HEK293 (cell line): ENCODE results near the gene FAM168A.
A peak's percentile ranks its signal among the peaks of the same experiment; 100 is the strongest.

Experiments used
- CTCF ChIA-PET: fragments of 350-600 bp; formaldehyde crosslinking; extraction: SDS; loops from one replicate; lab custom pipeline; 2021; ENCODE audit warnings: antibody characterized with exemption; lab: Yijun Ruan, JAX
- POLR2A ChIA-PET: fragments of 300-600 bp; formaldehyde crosslinking; extraction: SDS; loops from one replicate; lab custom pipeline; 2020; ENCODE audit warnings: antibody characterized with exemption, inconsistent platforms; lab: Yijun Ruan, JAX
- H3K27ac ChIP-seq: fragments of 200-500 bp; sonication (Bioruptor generic); 2 replicates; pipeline ENCODE4 v1.5.1; 2014; ENCODE audit warnings: low read depth, low read length, control low read depth, inconsistent platforms; ENCODE audit errors: extremely low read depth
- H3K36me3 ChIP-seq, 2 experiments: fragments of 200-500 bp in 1 of 2; sonication (Bioruptor generic) in 1 of 2; 1 replicate in 1 of 2; 2 replicates in 1 of 2; pipeline ENCODE4 v1.5.1; 2014 to 2017; ENCODE audit warnings: inconsistent platforms in 2 of 2, low read length in 2 of 2; ENCODE audit not compliant: control insufficient read depth in 2 of 2, insufficient read depth in 1 of 2
- H3K4me1 ChIP-seq: fragments of 200-500 bp; sonication (Bioruptor generic); 2 replicates; pipeline ENCODE4 v1.5.1; 2014; ENCODE audit warnings: mild to moderate bottlenecking, low read length, inconsistent platforms; ENCODE audit not compliant: control insufficient read depth, insufficient read depth
- H3K4me3 ChIP-seq: 2 replicates; pipeline ENCODE4 v1.5.1; 2011; ENCODE audit warnings: low read depth, mild to moderate bottlenecking, control low read depth, low read length, moderate library complexity
- H3K9me3 ChIP-seq: fragments of 200-500 bp; sonication (Bioruptor generic); 2 replicates; pipeline ENCODE4 v1.5.1; 2014; ENCODE audit warnings: low read depth, low read length, inconsistent platforms; ENCODE audit not compliant: control insufficient read depth, insufficient read depth
- GFI1B ChIP-seq: fragments of 450-650 bp; formaldehyde crosslinking; IDR thresholded peaks from 2 replicates; pipeline ENCODE4 v1.5.1; 2016; ENCODE audit warnings: missing biosample characterization, missing genetic modification characterization
- GLI4 ChIP-seq: fragments of 450-650 bp; formaldehyde crosslinking; IDR thresholded peaks from 2 replicates; pipeline ENCODE4 v1.5.1; 2016; ENCODE audit warnings: missing biosample characterization, missing genetic modification characterization
- GLIS1 ChIP-seq: fragments of 450-650 bp; formaldehyde crosslinking; IDR thresholded peaks from 2 replicates; pipeline ENCODE4 v1.5.1; 2016; ENCODE audit warnings: missing biosample characterization, missing genetic modification characterization
- GLIS2 ChIP-seq: fragments of 450-650 bp; formaldehyde crosslinking; IDR thresholded peaks from 2 replicates; pipeline ENCODE4 v1.5.1; 2016; ENCODE audit warnings: missing biosample characterization, missing genetic modification characterization
- KLF1 ChIP-seq: fragments of 450-650 bp; formaldehyde crosslinking; IDR thresholded peaks from 2 replicates; pipeline ENCODE4 v1.5.1; 2016; ENCODE audit warnings: missing biosample characterization, missing genetic modification characterization
- KLF8 ChIP-seq: fragments of 450-650 bp; formaldehyde crosslinking; IDR thresholded peaks from 2 replicates; pipeline ENCODE4 v1.5.1; 2016; ENCODE audit warnings: missing biosample characterization, missing genetic modification characterization
- KLF9 ChIP-seq: fragments of 450-650 bp; formaldehyde crosslinking; IDR thresholded peaks from 2 replicates; pipeline ENCODE4 v1.5.1; 2016; ENCODE audit warnings: missing biosample characterization, missing genetic modification characterization, low read depth
- PATZ1 ChIP-seq: fragments of 450-650 bp; formaldehyde crosslinking; IDR thresholded peaks from 2 replicates; pipeline ENCODE4 v1.5.1; 2016; ENCODE audit warnings: missing biosample characterization, missing genetic modification characterization
- ZBTB17 ChIP-seq: fragments of 450-650 bp; formaldehyde crosslinking; IDR thresholded peaks from 2 replicates; pipeline ENCODE4 v1.5.1; 2016; ENCODE audit warnings: missing biosample characterization, missing genetic modification characterization
- ZBTB48 ChIP-seq: fragments of 450-650 bp; formaldehyde crosslinking; IDR thresholded peaks from 2 replicates; pipeline ENCODE4 v1.5.1; 2016; ENCODE audit warnings: missing biosample characterization, missing genetic modification characterization
- ZFHX2 ChIP-seq: fragments of 450-650 bp; formaldehyde crosslinking; conservative IDR thresholded peaks from 2 replicates; pipeline ENCODE4 v1.5.1; 2016; ENCODE audit warnings: missing biosample characterization, missing genetic modification characterization
- ZFP3 ChIP-seq: fragments of 450-650 bp; formaldehyde crosslinking; IDR thresholded peaks from 2 replicates; pipeline ENCODE4 v1.5.1; 2016; ENCODE audit warnings: low read depth, missing biosample characterization, missing genetic modification characterization
- ZNF140 ChIP-seq: fragments of 450-650 bp; formaldehyde crosslinking; IDR thresholded peaks from 2 replicates; pipeline ENCODE4 v1.5.1; 2016; ENCODE audit warnings: missing biosample characterization, missing genetic modification characterization
- ZNF223 ChIP-seq: fragments of 450-650 bp; formaldehyde crosslinking; IDR thresholded peaks from 2 replicates; pipeline ENCODE4 v1.5.1; 2016; ENCODE audit warnings: missing biosample characterization, missing genetic modification characterization
- ZNF280C ChIP-seq: fragments of 450-650 bp; formaldehyde crosslinking; IDR thresholded peaks from 2 replicates; pipeline ENCODE4 v1.5.1; 2016; ENCODE audit warnings: missing biosample characterization, missing genetic modification characterization
- ZNF302 ChIP-seq: fragments of 450-650 bp; formaldehyde crosslinking; IDR thresholded peaks from 2 replicates; pipeline ENCODE4 v1.5.1; 2016; ENCODE audit warnings: missing biosample characterization, missing genetic modification characterization, low read depth
- ZNF341 ChIP-seq: fragments of 450-650 bp; formaldehyde crosslinking; IDR thresholded peaks from 2 replicates; pipeline ENCODE4; 2016; ENCODE audit warnings: low read depth, missing biosample characterization, missing genetic modification characterization
- ZNF514 ChIP-seq: fragments of 450-650 bp; formaldehyde crosslinking; IDR thresholded peaks from 2 replicates; pipeline ENCODE4 v1.5.1; 2016; ENCODE audit warnings: missing biosample characterization, missing genetic modification characterization
- ZNF580 ChIP-seq: fragments of 450-650 bp; formaldehyde crosslinking; IDR thresholded peaks from 2 replicates; pipeline ENCODE4 v1.5.1; 2016; ENCODE audit warnings: missing biosample characterization, missing genetic modification characterization
- ZNF600 ChIP-seq: fragments of 450-650 bp; formaldehyde crosslinking; IDR thresholded peaks from 2 replicates; pipeline ENCODE4 v1.5.1; 2016; ENCODE audit warnings: missing biosample characterization, missing genetic modification characterization
- ZNF624 ChIP-seq: fragments of 450-650 bp; formaldehyde crosslinking; IDR thresholded peaks from 2 replicates; pipeline ENCODE4 v1.5.1; 2017; ENCODE audit warnings: missing biosample characterization, missing genetic modification characterization
- TF ChIP-seq, protein P1 (sequence below): fragments of 450-650 bp; formaldehyde crosslinking; optimal IDR thresholded peaks from 2 replicates; pipeline ENCODE3; 2016; ENCODE audit warnings: missing biosample characterization, mild to moderate bottlenecking, missing genetic modification characterization

FAM168A gene

GRCh38 chr11:73386546-73386945 is 211.4 kb downstream of the FAM168A start:
- no peaks in the 10 kb centered on the region for H3K9me3 ChIP-seq
- peaks cover 0 to 19% of the 10 kb centered on the region in 2 experiments; a peak in 1 of 3 replicates for H3K36me3 ChIP-seq
- POLR2A ChIA-PET: no interaction called here
- H3K27ac ChIP-seq: no peak overlapping the region
- no peak for TF ChIP-seq ZNF223 (tag by site-specific recombination)
- no peak for TF ChIP-seq GLI4 (tag by site-specific recombination)
- TF ChIP-seq, protein P1, sequence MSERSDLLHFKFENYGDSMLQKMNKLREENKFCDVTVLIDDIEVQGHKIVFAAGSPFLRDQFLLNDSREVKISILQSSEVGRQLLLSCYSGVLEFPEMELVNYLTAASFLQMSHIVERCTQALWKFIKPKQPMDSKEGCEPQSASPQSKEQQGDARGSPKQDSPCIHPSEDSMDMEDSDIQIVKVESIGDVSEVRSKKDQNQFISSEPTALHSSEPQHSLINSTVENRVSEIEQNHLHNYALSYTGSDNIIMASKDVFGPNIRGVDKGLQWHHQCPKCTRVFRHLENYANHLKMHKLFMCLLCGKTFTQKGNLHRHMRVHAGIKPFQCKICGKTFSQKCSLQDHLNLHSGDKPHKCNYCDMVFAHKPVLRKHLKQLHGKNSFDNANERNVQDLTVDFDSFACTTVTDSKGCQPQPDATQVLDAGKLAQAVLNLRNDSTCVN (tag by site-specific recombination): no peak
- CTCF ChIA-PET: interaction anchor here (8.4 kb wide), 1 partner anchor 36 kb away, joined by 61 read pairs; no protein-coding TSS in a partner anchor
- H3K4me1 ChIP-seq: peaks cover 11% of the 10 kb centered on the region; the same call in 1 of the 2 replicates
- H3K4me3 ChIP-seq: no peak overlapping the region

DNA sequence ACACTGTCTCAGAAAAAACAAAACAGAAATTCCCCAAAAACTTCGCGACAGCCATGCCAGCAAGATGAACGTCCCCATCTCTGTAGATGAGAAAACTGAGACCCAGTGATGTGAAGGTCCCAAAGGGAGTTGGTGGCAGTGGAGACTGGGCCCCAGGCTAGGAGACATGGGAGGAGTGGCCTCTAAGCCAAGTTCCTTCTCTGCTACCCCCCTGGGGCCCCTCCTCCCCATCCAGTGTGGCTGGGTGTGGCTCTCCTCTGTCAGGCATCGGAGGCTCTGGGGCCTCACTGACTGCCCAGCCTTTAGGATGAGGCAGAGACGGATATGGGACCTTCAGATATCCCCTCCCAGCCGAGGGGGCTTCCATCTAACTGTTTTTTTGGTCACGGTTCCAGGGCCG is 211.9 kb downstream of the FAM168A start:
- Histone ChIP-seq H3K27ac (peak overlapping the region; percentile 12; the same call in 1 of the 2 replicates), H3K4me3 (no peak overlapping the region), H3K9me3 (no peaks in the 10 kb centered on the region), H3K4me1 (peaks cover 11% of the 10 kb centered on the region; the same call in 1 of the 2 replicates), H3K36me3 (peaks cover 0 to 15% of the 10 kb centered on the region in 2 experiments; a peak in 1 of 3 replicates)
- TF ChIP-seq ZNF302 (tag by site-specific recombination) (no peak), ZBTB17 (tag by site-specific recombination) (0 out of 2 replicates have a peak, but pooled peaks have one; percentile 41), KLF1 (0 out of 2 replicates have a peak, but pooled peaks have one; percentile 42), ZNF600 (no peak), KLF9 (tag by site-specific recombination) (0 out of 2 replicates have a peak, but pooled peaks have one; percentile 26), ZFP3 (tag by site-specific recombination) (no peak), GFI1B (tag by site-specific recombination) (no peak), KLF8 (tag by site-specific recombination) (no peak), ZNF624 (tag by site-specific recombination) (no peak), GLIS1 (tag by site-specific recombination) (peak; percentile 18; the same call in 1 of the 2 replicates)
- TF ChIP-seq, protein P1 (tag by site-specific recombination): no peak
- CTCF ChIA-PET: interaction anchor here (0.8 to 8.4 kb wide), 4 partner anchors 35 to 274 kb away, joined by 3 to 61 read pairs (median 6); no protein-coding TSS in a partner anchor
- POLR2A ChIA-PET: interaction anchor here (0.6 kb wide), 1 partner anchor 79 kb away, joined by 7 read pairs; no protein-coding TSS in a partner anchor

DNA sequence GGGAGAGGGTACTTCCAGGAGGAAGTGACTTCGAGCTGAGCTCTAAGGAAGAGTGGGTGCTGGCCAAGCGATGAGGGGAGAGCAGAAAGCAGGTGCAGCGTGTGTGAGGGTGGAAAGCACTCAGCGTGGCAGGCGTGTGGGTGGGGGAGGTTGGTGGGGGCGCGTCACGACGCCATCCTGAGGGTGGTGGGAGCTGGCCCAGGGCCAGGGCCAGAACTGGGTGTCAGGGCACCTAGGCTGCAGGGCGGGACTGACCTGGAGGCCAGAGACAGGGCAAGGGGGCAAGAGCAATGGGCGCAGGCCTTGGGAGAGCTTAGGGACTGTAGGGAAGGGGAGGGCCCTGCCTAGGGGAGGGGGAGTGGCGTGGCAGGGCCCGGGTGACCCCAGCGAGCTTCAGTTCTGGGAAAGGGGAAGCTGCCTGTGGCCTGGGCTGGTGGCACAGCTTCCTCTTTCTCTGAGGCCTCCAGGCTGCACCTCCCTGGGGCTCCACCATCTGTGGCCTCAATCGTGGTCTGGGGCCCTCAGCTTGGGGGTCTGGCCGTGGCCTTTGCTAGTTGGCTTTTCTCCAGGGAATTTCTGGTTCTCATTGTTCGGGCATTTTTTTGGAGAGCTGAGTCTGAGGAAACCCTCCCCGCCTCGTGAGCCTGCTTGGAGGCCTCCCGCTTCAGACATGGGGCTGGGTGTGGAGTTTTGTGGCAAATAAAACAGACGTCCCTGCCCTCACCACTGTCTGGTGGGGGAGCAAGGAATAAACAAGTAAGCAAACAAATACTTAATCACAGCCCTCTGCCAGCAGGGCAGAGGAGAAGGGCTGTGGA is 212.8 kb downstream of the FAM168A start:
- H3K36me3 ChIP-seq: peaks cover 0 to 6% of the 10 kb centered on the region in 2 experiments; a peak in 1 of 3 replicates
- ChIA-PET POLR2A (interaction anchor here (1.1 kb wide), 1 partner anchor 78 kb away, joined by 4 read pairs; no protein-coding TSS in a partner anchor), CTCF (interaction anchor here (0.7 to 8.4 kb wide), 8 partner anchors 8 to 1757 kb away, joined by 3 to 61 read pairs (median 4); partner anchors contain the start of gene RELT)
- no peaks in the 10 kb centered on the region for H3K9me3 ChIP-seq
- H3K4me3 ChIP-seq: no peak overlapping the region
- peaks cover 11% of the 10 kb centered on the region; the same call in 1 of the 2 replicates for H3K4me1 ChIP-seq
- 0 out of 2 replicates have a peak overlapping the region, but pooled peaks have one; percentile 24 for H3K27ac ChIP-seq
- TF ChIP-seq GLIS2 (tag by site-specific recombination) (peak; percentile 48; the same call in 1 of the 2 replicates), ZNF514 (tag by site-specific recombination) (no peak), PATZ1 (tag by site-specific recombination) (0 out of 2 replicates have a peak, but pooled peaks have one; percentile 49), ZNF302 (tag by site-specific recombination) (no peak), ZBTB48 (tag by site-specific recombination) (peak; percentile 67; the same call in 1 of the 2 replicates), ZNF580 (tag by site-specific recombination) (no peak), ZNF341 (0 out of 2 replicates have a peak, but pooled peaks have one; percentile 25), ZNF140 (tag by site-specific recombination) (no peak), ZFHX2 (tag by site-specific recombination) (peak; percentile 98), ZNF280C (tag by site-specific recombination) (no peak)
